ENCODE data around the gene ITGB1. TPM values are rescaled to one million over a fixed set of nuclear protein-coding genes. Genes with fewer than 3 reads are reported as not detected.

ITGB1 gene
- total RNA-seq, 1 donor from 2014 or later: 409 TPM

DNA sequence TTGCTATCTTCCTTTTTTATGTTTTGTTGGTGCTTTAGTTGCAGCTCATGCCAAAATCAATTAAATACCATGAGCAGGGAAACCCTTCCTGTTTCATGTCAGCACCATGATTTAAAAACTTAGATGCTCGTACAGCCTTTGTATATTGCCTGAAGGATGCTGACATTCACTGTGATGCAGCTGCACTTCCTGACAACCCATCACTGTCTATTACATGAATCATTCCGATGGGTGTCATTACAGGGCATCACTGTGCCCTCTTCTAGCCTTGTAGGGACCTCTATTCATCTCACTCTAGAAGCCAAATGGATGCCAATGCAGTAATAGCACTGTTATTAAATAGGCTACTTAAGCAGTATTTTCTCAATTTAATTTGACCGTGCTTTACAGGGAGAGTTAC lies 18.3 kb upstream of the ITGB1 start:
- Histone ChIP-seq H3K4me3 (no peak overlapping the region), H3K36me3 (no peaks in the 10 kb centered on the region), H3K9me3 (no peaks in the 10 kb centered on the region), H3K27ac (no peak overlapping the region), H3K27me3 (ENCODE audit: low read depth) (no peaks in the 10 kb centered on the region), H3K4me1 (peaks cover 23% of the 10 kb centered on the region)
- no peak for TF ChIP-seq CTCF (IDR thresholded peaks at IDR 0.05)
- intact Hi-C loops (cut with DNase I): no loop called here
- ATAC-seq: no peak
- DNase-seq: no peak

GRCh38 chr10:32972929-32973328 lies 14.9 kb upstream of the ITGB1 start:
- ATAC-seq: no peak
- no peaks in the 10 kb centered on the region for H3K27me3 ChIP-seq (ENCODE audit: low read depth)
- TF ChIP-seq CTCF (IDR thresholded peaks at IDR 0.05): no peak
- DNase-seq: no peak
- intact Hi-C loops (cut with DNase I): no loop called here
- H3K9me3 ChIP-seq: no peaks in the 10 kb centered on the region
- H3K4me1 ChIP-seq: peaks cover 7% of the 10 kb centered on the region
- no peak overlapping the region for H3K27ac ChIP-seq
- H3K4me3 ChIP-seq: no peak overlapping the region
- no peaks in the 10 kb centered on the region for H3K36me3 ChIP-seq

GRCh38 chr10:32972460-32972859 lies 14.4 kb upstream of the ITGB1 start:
- intact Hi-C loops (cut with DNase I): no loop called here
- Histone ChIP-seq H3K27ac (no peak overlapping the region), H3K4me3 (no peak overlapping the region), H3K9me3 (no peaks in the 10 kb centered on the region), H3K27me3 (ENCODE audit: low read depth) (no peaks in the 10 kb centered on the region), H3K36me3 (no peaks in the 10 kb centered on the region), H3K4me1 (peaks cover 7% of the 10 kb centered on the region)
- DNase-seq: no peak
- ATAC-seq: no peak
- TF ChIP-seq CTCF (IDR thresholded peaks at IDR 0.05): no peak

DNA sequence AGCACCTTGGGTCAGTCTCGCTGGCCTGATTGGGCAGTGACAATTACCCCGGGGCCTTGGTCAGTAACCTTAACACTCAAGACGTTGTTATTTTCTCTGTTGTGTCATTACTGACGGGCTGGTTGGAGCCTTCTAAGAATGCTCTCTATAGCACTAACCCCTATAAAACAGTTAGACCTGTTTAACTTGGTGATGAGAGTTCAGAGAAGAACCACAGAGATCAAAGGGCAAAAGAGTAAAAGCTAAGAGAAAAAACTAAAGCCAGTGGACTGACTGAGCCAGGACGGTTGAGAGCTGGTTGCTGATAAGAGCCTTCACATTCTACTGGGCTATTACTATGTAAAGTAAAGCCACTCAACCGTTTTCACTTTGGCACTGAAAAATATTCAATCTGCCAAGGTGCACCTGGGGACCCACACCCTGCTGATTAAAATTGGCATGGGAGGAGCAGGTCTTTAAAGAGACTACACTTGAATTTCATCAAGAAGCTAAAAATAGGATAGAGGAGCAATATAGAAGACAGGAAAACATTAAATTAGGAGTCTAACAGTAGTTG lies 13.6 kb upstream of the ITGB1 start:
- no peaks in the 10 kb centered on the region for H3K27me3 ChIP-seq (ENCODE audit: low read depth)
- TF ChIP-seq CTCF (IDR thresholded peaks at IDR 0.05): no peak
- intact Hi-C loops (cut with DNase I): no loop called here
- DNase-seq (no peak), ATAC-seq (peak; percentile 72 to 91)
- no peak overlapping the region for H3K4me3 ChIP-seq
- no peaks in the 10 kb centered on the region for H3K36me3 ChIP-seq
- peak overlapping the region; percentile 20 for H3K27ac ChIP-seq
- H3K9me3 ChIP-seq: no peaks in the 10 kb centered on the region
- H3K4me1 ChIP-seq: peaks cover 7% of the 10 kb centered on the region

DNA sequence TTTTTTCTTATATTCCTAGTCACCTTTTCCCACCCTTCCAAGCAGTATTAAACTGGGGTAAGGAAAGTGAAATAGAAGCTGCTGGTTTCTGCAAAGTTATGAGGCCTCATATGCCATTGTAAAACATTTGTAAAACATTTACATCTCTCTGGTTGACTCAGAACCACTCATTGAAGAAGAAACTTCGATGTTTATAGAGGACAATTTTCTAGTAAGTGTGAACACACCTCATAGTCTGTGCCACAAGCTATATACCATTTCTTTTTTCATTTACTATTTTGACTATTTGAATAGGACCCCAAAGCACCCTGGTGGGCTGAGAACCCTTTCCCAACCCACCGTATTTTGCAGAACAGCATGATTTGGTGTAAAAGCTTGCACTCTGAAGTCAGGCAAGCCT lies 12.9 kb upstream of the ITGB1 start:
- ATAC-seq (no peak), DNase-seq (no peak)
- no peak overlapping the region for H3K4me3 ChIP-seq
- intact Hi-C loops (cut with DNase I): no loop called here
- no peaks in the 10 kb centered on the region for H3K36me3 ChIP-seq
- H3K9me3 ChIP-seq: no peaks in the 10 kb centered on the region
- no peak for TF ChIP-seq CTCF (IDR thresholded peaks at IDR 0.05)
- peaks cover 7% of the 10 kb centered on the region for H3K4me1 ChIP-seq
- H3K27me3 ChIP-seq (ENCODE audit: low read depth): no peaks in the 10 kb centered on the region
- no peak overlapping the region for H3K27ac ChIP-seq

- intact Hi-C loops (cut with DNase I): no loop called here
- TF ChIP-seq CTCF (IDR thresholded peaks at IDR 0.05): no peak
- no peaks in the 10 kb centered on the region for H3K9me3 ChIP-seq
- ATAC-seq (no peak), DNase-seq (no peak)
- no peaks in the 10 kb centered on the region for H3K27me3 ChIP-seq (ENCODE audit: low read depth)
- H3K27ac ChIP-seq: no peak overlapping the region
- H3K4me1 ChIP-seq: peaks cover 42% of the 10 kb centered on the region
- H3K36me3 ChIP-seq: no peaks in the 10 kb centered on the region
- H3K4me3 ChIP-seq: no peak overlapping the region
Observed at GRCh38 chr10:32964270-32964669, 6.2 kb upstream of the ITGB1 start.
